Right cardiac atrium (tissue), 5 donors: Measurements from ENCODE around the gene RNF39. TPM values are rescaled to one million over a fixed set of nuclear protein-coding genes. Genes with fewer than 3 reads are reported as not detected.
"Not testable (repeated sequence)": the region's sequence is repeated elsewhere in the genome, so short reads cannot be mapped to it uniquely, and the experiment has no call there.

Experiments
- ATAC-seq, 2 donors: fragments of 200-7000 bp; cut with Tn5 transposase; one replicate each; pipeline versions ENCODE4 v1.8.0 to v1.9.1; 2020; ENCODE audit warnings: moderate library complexity in 2 of 2, mild to moderate bottlenecking in 1 of 2
- DNase-seq, 3 donors: peaks; one replicate each; pipeline ENCODE4 v3.0.0-alpha.2; 2020
- H3K27ac ChIP-seq: one replicate; pipeline ENCODE4 v1.5.1; 2013; ENCODE audit warnings: mild to moderate bottlenecking, low read length, control low read depth, moderate library complexity
- H3K27me3 ChIP-seq: one replicate; pipeline ENCODE4 v1.6.1; 2013; ENCODE audit not compliant: control insufficient read depth, insufficient read depth
- H3K4me1 ChIP-seq: one replicate; pipeline ENCODE4 v1.6.1; 2013; ENCODE audit warnings: low read length; ENCODE audit not compliant: control insufficient read depth, insufficient read depth
- H3K4me3 ChIP-seq: one replicate; pipeline ENCODE4 v1.5.1; 2013; ENCODE audit warnings: low read length, control low read depth
- H3K9me3 ChIP-seq: one replicate; pipeline ENCODE4 v1.6.1; 2013; ENCODE audit warnings: low read length; ENCODE audit not compliant: control insufficient read depth
- WGBS: extraction: QIAGEN DNeasy Blood & Tissue Kit; methylation state at CpG from one replicate; pipeline ENCODE4 v1.1.7; 2013; 5-methylcytosine and 5-hydroxymethylcytosine counted together
- intact Hi-C, 4 donors: fragments of 100-400 bp; cut with DNase I; formaldehyde crosslinking; loops; one replicate each; pipeline versions ENCODE4 v1.11.0 to v1.14.0; 2022 to 2023
- long read RNA-seq, 4 donors: library from polyadenylated mRNA; unstranded; transcript quantifications; one replicate each; pipeline ENCODE4 v2.0.0, GENCODE V29; 2020 to 2021
- polyA plus RNA-seq: library from polyadenylated mRNA; stranded (reverse); fragments of 200-250 nt; gene quantifications from one replicate; pipeline ENCODE4 v1.2.3, GENCODE V29; 2013
- total RNA-seq, 4 donors: library from RNA; stranded (reverse); fragmentation: NEBNext Ultra II Directional; extraction: Animal tissue kit (Norgen Biotek cat#: 25700); gene quantifications; one replicate each; pipeline ENCODE4 v1.2.1, GENCODE V29; 2021
- donor health status: healthy with polysubstance abuse.
- donor health status: DM: no; HTN: yes; CAD: no.
- donor health status: DM: no; HTN: no; CAD: no.
- donor health status: DM: no; HTN: yes; CAD: no; lungs with severe emphysema.
- donor health status: DM: yes; HTN: yes; CAD: no.

The RNF39 gene, protein sequence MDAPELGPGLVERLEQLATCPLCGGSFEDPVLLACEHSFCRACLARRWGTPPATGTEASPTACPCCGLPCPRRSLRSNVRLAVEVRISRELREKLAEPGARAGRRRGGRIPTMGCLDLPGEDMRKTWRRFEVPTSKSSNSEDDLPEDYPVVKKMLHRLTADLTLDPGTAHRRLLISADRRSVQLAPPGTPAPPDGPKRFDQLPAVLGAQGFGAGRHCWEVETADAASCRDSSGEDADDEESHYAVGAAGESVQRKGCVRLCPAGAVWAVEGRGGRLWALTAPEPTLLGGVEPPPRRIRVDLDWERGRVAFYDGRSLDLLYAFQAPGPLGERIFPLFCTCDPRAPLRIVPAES
- total RNA-seq (not detected), polyA plus RNA-seq (not detected)
- long read RNA-seq, donor 1 = 0 reads
- long read RNA-seq, donor 2 = 0 reads
- long read RNA-seq, donor 3 = 0 reads
- long read RNA-seq, donor 4 = 0 reads

DNA sequence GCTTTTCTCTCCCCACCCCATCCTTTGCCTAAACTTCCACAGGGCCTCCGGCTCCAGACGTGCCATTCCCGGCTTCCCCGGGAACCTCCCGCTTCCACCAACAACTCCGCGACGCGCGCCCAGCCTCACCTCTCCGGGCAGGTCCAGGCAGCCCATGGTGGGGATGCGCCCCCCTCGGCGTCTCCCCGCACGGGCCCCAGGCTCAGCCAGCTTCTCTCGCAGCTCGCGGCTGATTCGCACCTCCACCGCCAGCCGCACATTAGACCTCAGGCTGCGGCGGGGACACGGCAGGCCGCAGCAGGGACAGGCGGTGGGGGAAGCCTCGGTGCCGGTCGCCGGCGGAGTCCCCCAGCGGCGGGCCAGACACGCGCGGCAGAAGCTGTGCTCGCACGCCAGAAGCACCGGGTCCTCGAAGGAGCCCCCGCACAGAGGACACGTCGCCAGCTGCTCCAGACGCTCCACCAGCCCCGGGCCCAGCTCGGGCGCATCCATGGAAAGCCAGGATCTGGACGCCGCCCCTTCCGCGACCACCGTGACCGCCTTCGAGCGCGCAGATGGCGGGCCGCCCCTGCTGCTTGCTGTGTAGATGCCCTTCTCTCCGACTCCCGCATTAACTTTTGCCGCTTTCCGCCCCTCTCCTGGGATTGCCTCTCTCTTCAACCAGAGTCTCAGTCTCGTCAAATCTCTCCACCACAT is at the start of gene RNF39:
Gene RNF39 (minus strand): TSS at position 676 of the 696 bp plus-strand sequence. CDS start 184 bp downstream, at position 492.
- Histone ChIP-seq H3K9me3 (no peaks in the 10 kb centered on the region), H3K27me3 (no peaks in the 10 kb centered on the region), H3K4me3 (peak within 1 kb of the TSS; percentile 1), H3K27ac (no peak within 1 kb of the TSS), H3K4me1 (no peaks in the 10 kb centered on the region)
- no peak for ATAC-seq
- intact Hi-C loops = no loop called here
- 2% methylated on average over 64 of the region's 64 CpGs for WGBS
- DNase-seq = peak in 1 of 3 donors; percentile 49

DNA sequence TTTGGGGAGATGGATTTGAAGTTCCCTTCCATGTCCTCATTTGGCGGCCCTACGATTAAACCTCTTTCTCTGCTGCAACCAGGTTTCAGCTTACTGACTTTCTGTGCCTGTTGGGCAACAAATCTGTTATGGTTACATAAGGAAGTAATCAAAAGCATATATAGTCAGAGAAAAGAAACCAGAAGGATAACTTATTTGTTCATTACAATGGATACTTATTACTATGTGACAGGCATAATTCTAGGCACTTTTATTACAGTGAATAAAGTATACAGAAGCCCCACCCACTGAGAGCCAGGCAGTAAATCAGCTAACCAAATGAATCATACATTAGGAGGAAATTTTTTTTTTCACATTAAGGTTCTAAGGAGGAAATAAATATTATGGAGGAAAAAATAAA is 46.9 kb upstream of the RNF39 start:
- no peak overlapping the region for H3K4me3 ChIP-seq
- no peaks in the 10 kb centered on the region for H3K27me3 ChIP-seq
- H3K27ac ChIP-seq = no peak overlapping the region
- no peaks in the 10 kb centered on the region for H3K4me1 ChIP-seq
- no peaks in the 10 kb centered on the region for H3K9me3 ChIP-seq
- 52% methylated on average over 2 of the region's 2 CpGs for WGBS
- intact Hi-C loops = no loop called here
- no peak for ATAC-seq
- no peak for DNase-seq

DNA sequence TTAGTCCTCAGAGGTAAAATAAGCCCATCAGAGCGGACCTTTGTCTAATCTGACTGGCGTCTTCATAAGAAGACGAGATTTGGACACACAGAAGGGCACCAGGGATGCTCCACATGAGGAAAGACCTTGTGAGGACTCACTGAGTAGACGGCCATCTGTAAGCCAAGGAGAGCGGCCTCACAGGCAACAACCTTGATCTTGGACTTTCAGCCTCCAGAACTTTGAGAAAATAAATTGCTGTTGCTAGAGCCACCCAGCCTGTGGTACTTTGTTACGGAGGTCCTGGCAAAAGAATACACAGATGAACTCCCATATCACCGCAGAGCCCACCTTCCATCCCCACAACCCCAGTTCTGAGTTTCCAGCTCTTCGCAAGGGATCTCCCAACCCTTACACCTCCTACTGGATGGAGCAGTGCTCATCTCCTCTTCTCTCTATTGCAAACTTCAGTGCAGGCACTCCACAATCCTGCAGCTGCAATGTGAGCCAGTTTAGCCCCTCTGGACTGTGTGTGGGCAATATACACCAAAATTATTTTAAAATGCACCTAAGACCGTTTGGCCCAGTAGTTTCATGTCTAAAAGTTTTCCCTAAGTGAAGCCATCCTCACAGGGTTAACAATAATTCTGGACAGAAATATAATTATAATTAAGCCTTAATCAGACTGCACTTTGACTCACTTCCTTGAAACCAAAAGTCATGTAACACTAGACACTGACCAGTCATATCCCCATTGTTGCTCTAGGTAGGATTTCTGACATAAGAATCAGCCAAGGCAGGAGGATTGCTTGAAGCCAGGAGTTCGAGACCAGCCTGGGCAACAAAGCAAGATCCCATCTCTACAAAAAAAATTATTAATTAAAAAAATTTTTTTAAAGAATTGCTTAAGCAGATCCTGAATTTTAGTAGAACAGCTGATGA is 46.1 kb upstream of the RNF39 start:
- no peaks in the 10 kb centered on the region for H3K4me1 ChIP-seq
- no peak overlapping the region for H3K27ac ChIP-seq
- no peak overlapping the region for H3K4me3 ChIP-seq
- H3K27me3 ChIP-seq = no peaks in the 10 kb centered on the region
- intact Hi-C loops = no loop called here
- DNase-seq = no peak
- ATAC-seq = no peak
- 76% methylated on average over 10 of the region's 10 CpGs for WGBS
- H3K9me3 ChIP-seq = no peaks in the 10 kb centered on the region

DNA sequence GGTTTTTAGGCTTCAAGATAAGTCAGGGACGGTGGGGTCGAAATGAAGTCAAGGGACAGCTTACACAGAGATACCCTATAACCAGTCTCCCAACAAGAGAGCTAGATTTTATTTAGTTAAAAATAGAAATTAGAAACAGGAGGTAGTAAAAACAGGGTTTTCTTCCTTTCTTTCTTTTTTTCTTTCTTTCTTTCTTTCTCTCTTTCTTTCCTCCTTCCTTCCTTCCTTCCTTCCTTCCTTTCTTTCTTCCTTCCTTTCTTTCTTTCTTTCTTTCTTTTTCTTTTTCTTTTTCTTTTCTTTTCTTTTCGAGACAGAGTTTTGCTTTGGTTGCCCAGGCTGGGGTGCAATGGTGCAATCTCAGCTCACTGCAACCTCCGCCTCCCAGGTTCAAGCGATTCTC is 43.1 kb upstream of the RNF39 start:
- H3K9me3 ChIP-seq, H3K4me1 ChIP-seq, intact Hi-C loops, ATAC-seq, H3K27ac ChIP-seq, H3K4me3 ChIP-seq, DNase-seq, H3K27me3 ChIP-seq: not testable (repeated sequence)
- WGBS = 83% methylated on average over 5 of the region's 5 CpGs

DNA sequence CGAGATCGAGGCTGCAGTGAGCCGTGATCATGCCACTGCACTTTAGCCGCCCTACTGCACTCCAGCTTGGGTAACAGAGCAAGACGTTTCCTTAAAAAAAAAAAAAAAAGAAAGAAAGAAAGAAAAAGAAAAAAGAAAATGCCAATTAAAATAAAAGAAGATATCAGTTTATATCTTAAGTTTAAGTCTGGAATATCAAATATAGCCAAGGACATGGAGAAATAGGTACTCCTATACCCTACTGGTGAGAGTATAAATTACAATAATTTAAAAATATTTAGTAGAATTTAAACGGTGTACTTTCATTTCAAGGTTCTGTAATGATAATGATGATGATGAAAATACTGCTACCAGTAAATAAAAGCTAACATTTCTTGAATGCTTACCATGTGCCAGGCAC is 41.2 kb upstream of the RNF39 start:
- WGBS = 75% methylated on average over 6 of the region's 6 CpGs
- no peak overlapping the region for H3K27ac ChIP-seq
- peaks cover 2% of the 10 kb centered on the region for H3K27me3 ChIP-seq
- H3K4me3 ChIP-seq = no peak overlapping the region
- H3K4me1 ChIP-seq = no peaks in the 10 kb centered on the region
- no peaks in the 10 kb centered on the region for H3K9me3 ChIP-seq
- ATAC-seq (no peak), DNase-seq (no peak)
- intact Hi-C loops = no loop called here

DNA sequence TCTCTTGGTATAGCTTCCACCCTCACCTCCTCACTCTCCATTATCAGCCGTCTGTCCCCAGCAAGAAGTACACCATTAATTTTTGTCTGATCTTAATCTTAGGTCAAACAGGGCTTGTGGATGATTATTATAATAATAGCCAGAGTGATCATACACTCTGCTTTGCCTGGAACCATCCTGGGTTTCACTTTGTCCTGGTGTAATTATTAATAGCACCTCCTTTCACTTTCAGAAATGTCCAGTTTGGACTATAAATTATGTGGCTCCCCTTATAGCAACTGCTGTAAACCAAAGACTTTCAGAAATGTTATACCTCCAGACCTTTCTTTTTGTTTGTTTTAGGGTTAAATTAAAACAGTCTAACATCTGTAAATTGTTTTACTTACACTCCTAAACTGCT is 38.3 kb upstream of the RNF39 start:
- DNase-seq = no peak
- intact Hi-C loops = no loop called here
- WGBS = 67% methylated on average over 1 of the region's 1 CpG
- H3K4me3 ChIP-seq = no peak overlapping the region
- no peaks in the 10 kb centered on the region for H3K4me1 ChIP-seq
- H3K27me3 ChIP-seq = peaks cover 2% of the 10 kb centered on the region
- H3K27ac ChIP-seq = no peak overlapping the region
- no peaks in the 10 kb centered on the region for H3K9me3 ChIP-seq
- ATAC-seq = no peak

DNA sequence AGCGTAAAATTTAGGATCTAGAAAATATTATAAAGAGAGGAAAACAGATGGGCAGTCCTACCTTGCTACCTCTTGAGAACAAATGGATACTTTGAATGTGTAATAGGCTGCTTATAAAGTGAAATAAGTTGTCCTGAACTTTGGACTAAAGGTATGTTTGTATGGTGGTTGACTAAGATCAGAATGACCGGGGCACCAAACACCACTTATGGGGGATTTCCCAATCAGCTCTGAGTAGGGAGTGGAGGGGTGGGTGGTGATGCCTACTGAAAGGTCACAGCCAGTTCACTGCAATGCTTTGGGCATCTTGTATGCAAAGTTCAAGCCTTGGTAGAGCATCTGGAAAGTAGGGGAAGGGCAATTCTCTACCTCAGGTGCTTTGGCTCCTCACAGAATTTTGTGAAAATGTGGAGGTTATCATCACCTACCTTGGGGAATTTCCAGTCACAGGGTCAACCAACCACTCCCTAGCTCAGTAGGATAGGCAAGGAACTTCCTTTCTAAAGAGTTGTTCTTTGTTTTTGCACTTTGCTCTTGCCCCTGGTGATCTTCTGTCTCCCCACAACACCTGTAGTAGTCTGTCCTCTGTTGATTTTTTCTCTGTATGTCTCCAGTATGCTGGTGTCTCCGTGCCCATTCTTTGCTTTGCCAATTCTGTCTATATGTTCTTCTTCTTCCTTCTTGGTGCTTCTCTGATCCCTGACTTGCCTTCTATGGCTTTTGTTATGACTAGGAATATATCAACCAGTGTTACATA is 37.6 kb upstream of the RNF39 start, which contains the start of gene TRIM31:
Gene TRIM31 (minus strand): TSS at position 88 of the 757 bp plus-strand sequence. CDS start 285 bp downstream, outside the sequence.
- intact Hi-C loops = no loop called here
- H3K27me3 ChIP-seq = peaks cover 2% of the 10 kb centered on the region

DNA sequence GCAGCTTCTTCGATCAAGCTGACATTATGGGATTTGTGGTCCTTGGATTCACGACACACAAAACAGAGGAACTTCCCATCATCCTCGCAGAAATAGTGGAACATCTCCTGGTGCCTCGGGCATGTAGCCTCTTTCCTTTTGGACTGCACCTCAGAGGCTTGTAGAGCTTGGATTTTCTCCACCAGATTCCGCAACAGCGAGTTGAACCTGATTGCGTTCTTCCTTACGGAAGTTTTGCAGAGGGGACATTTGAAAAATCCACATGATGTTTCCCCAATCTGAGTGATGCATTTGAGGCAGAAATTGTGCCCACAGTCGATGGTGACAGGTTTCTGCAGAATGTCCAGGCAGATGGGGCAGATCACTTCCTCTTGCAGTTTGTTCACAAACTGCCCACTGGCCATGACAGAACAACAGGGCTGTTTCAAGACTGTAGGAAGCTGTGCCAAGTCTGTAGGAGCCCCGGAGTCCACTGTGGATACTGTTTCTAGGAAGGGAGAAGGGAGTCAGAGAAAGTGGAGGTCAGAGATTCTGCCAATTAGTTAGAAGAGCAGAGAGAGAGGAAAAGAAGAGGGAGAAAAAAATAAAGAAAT is 36.9 kb upstream of the RNF39 start:
- intact Hi-C loops = no loop called here
- no peaks in the 10 kb centered on the region for H3K9me3 ChIP-seq
- ATAC-seq (no peak), DNase-seq (no peak)
- H3K4me1 ChIP-seq = no peaks in the 10 kb centered on the region
- peaks cover 2% of the 10 kb centered on the region for H3K27me3 ChIP-seq
- no peak overlapping the region for H3K4me3 ChIP-seq
- H3K27ac ChIP-seq = no peak overlapping the region
- WGBS = 76% methylated on average over 10 of the region's 10 CpGs

More for the DNA sequence above, 37.6 kb upstream of the RNF39 start, which contains the start of gene TRIM31:
- Histone ChIP-seq H3K4me1 (no peaks in the 10 kb centered on the region), H3K27ac (no peak within 1 kb of the TSS), H3K4me3 (no peak within 1 kb of the TSS), H3K9me3 (no peaks in the 10 kb centered on the region)
- ATAC-seq (no peak), DNase-seq (no peak)
- 78% methylated on average over 3 of the region's 3 CpGs for WGBS

DNA sequence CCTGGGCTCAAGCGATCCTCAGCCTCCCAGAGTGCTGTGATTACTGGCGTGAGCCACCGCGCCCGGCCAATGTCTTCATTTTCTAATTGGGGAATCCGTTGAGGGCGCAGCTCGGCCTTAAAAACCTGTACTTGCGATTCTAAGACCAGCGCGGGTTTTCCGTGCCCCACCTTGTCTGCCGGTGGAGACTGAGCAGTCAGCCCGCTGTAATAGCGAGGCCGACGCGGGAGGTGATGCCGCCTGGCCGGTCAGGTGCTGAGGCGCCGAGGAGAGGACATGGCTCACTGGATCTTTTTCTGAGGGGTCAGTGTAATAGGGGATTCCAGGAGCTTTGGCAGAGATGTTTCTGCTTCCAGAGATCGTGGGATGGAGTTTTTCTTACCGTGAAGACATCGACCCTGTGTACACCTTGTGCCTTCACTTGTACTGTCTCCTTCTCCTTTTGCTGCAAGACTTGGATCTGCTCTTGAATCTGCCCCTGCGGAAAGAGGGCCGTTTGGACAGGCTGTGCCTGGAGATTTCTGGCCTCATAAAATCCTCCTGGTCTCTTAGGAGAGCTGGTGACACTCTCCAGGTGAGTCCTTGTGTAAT is 35.8 kb upstream of the RNF39 start:
- H3K27me3 ChIP-seq = peaks cover 2% of the 10 kb centered on the region
- no peak overlapping the region for H3K4me3 ChIP-seq
- ATAC-seq (no peak), DNase-seq (no peak)
- WGBS = 30% methylated on average over 27 of the region's 27 CpGs
- no peaks in the 10 kb centered on the region for H3K4me1 ChIP-seq
- no peak overlapping the region for H3K27ac ChIP-seq
- no peaks in the 10 kb centered on the region for H3K9me3 ChIP-seq
- intact Hi-C loops = no loop called here
